ENCODE results near the gene ERMAP. TPM values are rescaled to one million over a fixed set of nuclear protein-coding genes. Genes with fewer than 3 reads are reported as not detected.
A peak's percentile ranks its signal among the peaks of the same experiment; 100 is the strongest.

The ERMAP gene
- total and polyA plus RNA-seq, 3 donors from 2014 or later, result 10.6 to 14.0 (median 11.7) TPM

GRCh38 chr1:42817440-42817767 is 482 bp downstream of the ERMAP start:
- intact Hi-C loops (cut with DNase I; ENCODE audit: low total_unique reads), result no loop called here
- no peak for DNase-seq
- 0% methylated on average over 8 to 11 of the region's 13 CpGs for WGBS, 2 donors
- no peak for TF ChIP-seq POLR2A (IDR thresholded peaks at IDR 0.05)
- TF ChIP-seq CTCF (IDR thresholded peaks at IDR 0.05), result no peak
- Histone ChIP-seq H3K4me1 (peaks cover 9% of the 10 kb centered on the region), H3K36me3 (ENCODE audit: low read depth, missing control alignments) (no peaks in the 10 kb centered on the region), H3K27me3 (no peaks in the 10 kb centered on the region), H3K9me3 (no peaks in the 10 kb centered on the region), H3K27ac (peak overlapping the region in 1 of 2 donors; percentile 97), H3K4me3 (peak overlapping the region; percentile 63 to 77)

- Histone ChIP-seq H3K9me3 (no peaks in the 10 kb centered on the region), H3K4me3 (no peak overlapping the region)
- intact Hi-C loops (cut with DNase I; ENCODE audit: low total_unique reads), result no loop called here
These were observed 1.1 kb downstream of the ERMAP start for GRCh38 chr1:42817976-42818375.

GRCh38 chr1:42820813-42821212 is 3.9 kb downstream of the ERMAP start:
- Histone ChIP-seq H3K27ac (no peak overlapping the region), H3K36me3 (ENCODE audit: low read depth, missing control alignments) (no peaks in the 10 kb centered on the region)
- intact Hi-C loops (cut with DNase I; ENCODE audit: low total_unique reads), result no loop called here

More at GRCh38 chr1:42817976-42818375, 1.1 kb downstream of the ERMAP start:
- TF ChIP-seq POLR2A (IDR thresholded peaks at IDR 0.05) (peak; percentile 18), CTCF (IDR thresholded peaks at IDR 0.05) (no peak)
- no peak overlapping the region for H3K27ac ChIP-seq
- H3K36me3 ChIP-seq (ENCODE audit: low read depth, missing control alignments), result no peaks in the 10 kb centered on the region
- DNase-seq, result no peak
- 72 to 83% methylated on average over 3 of the region's 3 CpGs for WGBS, 2 donors
- H3K4me1 ChIP-seq, result peaks cover 9% of the 10 kb centered on the region
- H3K27me3 ChIP-seq, result no peaks in the 10 kb centered on the region

GRCh38 chr1:42821690-42822089 is 4.8 kb downstream of the ERMAP start:
- no peak overlapping the region for H3K4me3 ChIP-seq
- no peak for TF ChIP-seq CTCF (IDR thresholded peaks at IDR 0.05)
- TF ChIP-seq POLR2A (IDR thresholded peaks at IDR 0.05), result no peak
- H3K27ac ChIP-seq, result no peak overlapping the region
- DNase-seq, result no peak
- no peaks in the 10 kb centered on the region for H3K36me3 ChIP-seq (ENCODE audit: low read depth, missing control alignments)
- intact Hi-C loops (cut with DNase I; ENCODE audit: low total_unique reads), result no loop called here
- H3K27me3 ChIP-seq, result no peaks in the 10 kb centered on the region
- no peaks in the 10 kb centered on the region for H3K9me3 ChIP-seq
- H3K4me1 ChIP-seq, result no peaks in the 10 kb centered on the region
- 91 to 97% methylated on average over 2 of the region's 2 CpGs for WGBS, 2 donors

More at GRCh38 chr1:42820813-42821212, 3.9 kb downstream of the ERMAP start:
- Histone ChIP-seq H3K27me3 (no peaks in the 10 kb centered on the region), H3K9me3 (no peaks in the 10 kb centered on the region), H3K4me1 (peaks cover 8% of the 10 kb centered on the region), H3K4me3 (no peak overlapping the region)
- no peak for DNase-seq
- no peak for TF ChIP-seq POLR2A (IDR thresholded peaks at IDR 0.05)
- TF ChIP-seq CTCF (IDR thresholded peaks at IDR 0.05), result no peak
- WGBS, 2 donors, result 77 to 91% methylated on average over 1 of the region's 1 CpG

GRCh38 chr1:42822800-42823392 is 6.0 kb downstream of the ERMAP start:
- DNase-seq, result no peak
- Histone ChIP-seq H3K4me1 (no peaks in the 10 kb centered on the region), H3K9me3 (no peaks in the 10 kb centered on the region), H3K4me3 (no peak overlapping the region), H3K27me3 (no peaks in the 10 kb centered on the region), H3K27ac (no peak overlapping the region), H3K36me3 (ENCODE audit: low read depth, missing control alignments) (no peaks in the 10 kb centered on the region)
- intact Hi-C loops (cut with DNase I; ENCODE audit: low total_unique reads), result no loop called here
- TF ChIP-seq CTCF (IDR thresholded peaks at IDR 0.05), result no peak
- TF ChIP-seq POLR2A (IDR thresholded peaks at IDR 0.05), result no peak
- WGBS, 2 donors, result 63 to 72% methylated on average over 2 of the region's 2 CpGs
